Body of pancreas (tissue), 4 donors: Measurements from ENCODE around the gene ANO10.

Source experiments
- POLR2A ChIP-seq, 3 donors: fragments of 450-650 bp; IDR thresholded peaks; one replicate each; pipeline ENCODE4 v1.6.1; 2016; ENCODE audit warnings: antibody characterized with exemption in 3 of 3, mild to moderate bottlenecking in 2 of 3
- TF ChIP-seq, protein P1 (sequence below), 7 experiments: fragments of 450-650 bp in 4 of 7; fragments of 200-600 bp in 3 of 7; sonication (generic) in 3 of 7; IDR thresholded peaks; one replicate each; pipeline ENCODE4 v1.5.1; 2016 to 2019; ENCODE audit warnings: antibody characterized with exemption in 7 of 7

DNA sequence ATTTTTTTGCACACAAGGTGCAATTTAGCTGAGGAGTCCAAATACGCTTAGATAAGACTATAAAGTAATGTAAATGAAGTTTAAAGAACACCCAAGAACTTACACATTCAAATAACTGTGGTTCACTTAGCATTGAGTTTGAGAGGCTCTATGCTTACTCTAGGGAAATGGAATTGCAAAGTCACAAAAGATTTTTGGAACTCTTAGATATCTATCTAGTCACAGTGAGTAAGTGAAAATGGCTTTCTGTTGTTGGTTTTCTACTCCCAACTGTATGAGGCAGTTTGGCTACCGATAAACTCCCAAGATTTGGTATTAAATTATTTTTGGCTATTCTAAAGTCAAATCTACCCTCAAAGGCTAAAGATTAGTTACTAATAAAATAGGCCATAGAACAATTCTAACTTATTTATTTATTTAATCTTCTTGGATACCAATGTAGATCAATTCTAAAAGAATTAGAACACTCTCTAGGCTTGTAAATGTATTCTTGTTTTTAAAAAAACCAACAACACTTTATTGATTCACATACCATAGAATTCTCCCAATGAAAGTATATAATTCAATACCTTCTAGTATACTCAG is 170.0 kb downstream of the ANO10 start:
- TF ChIP-seq, protein P1, sequence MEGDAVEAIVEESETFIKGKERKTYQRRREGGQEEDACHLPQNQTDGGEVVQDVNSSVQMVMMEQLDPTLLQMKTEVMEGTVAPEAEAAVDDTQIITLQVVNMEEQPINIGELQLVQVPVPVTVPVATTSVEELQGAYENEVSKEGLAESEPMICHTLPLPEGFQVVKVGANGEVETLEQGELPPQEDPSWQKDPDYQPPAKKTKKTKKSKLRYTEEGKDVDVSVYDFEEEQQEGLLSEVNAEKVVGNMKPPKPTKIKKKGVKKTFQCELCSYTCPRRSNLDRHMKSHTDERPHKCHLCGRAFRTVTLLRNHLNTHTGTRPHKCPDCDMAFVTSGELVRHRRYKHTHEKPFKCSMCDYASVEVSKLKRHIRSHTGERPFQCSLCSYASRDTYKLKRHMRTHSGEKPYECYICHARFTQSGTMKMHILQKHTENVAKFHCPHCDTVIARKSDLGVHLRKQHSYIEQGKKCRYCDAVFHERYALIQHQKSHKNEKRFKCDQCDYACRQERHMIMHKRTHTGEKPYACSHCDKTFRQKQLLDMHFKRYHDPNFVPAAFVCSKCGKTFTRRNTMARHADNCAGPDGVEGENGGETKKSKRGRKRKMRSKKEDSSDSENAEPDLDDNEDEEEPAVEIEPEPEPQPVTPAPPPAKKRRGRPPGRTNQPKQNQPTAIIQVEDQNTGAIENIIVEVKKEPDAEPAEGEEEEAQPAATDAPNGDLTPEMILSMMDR (IDR thresholded peaks at IDR 0.05): no peak
- TF ChIP-seq POLR2A (IDR thresholded peaks at IDR 0.05): no peak
